Measurements from ENCODE around the gene EIF2S3.

DNA sequence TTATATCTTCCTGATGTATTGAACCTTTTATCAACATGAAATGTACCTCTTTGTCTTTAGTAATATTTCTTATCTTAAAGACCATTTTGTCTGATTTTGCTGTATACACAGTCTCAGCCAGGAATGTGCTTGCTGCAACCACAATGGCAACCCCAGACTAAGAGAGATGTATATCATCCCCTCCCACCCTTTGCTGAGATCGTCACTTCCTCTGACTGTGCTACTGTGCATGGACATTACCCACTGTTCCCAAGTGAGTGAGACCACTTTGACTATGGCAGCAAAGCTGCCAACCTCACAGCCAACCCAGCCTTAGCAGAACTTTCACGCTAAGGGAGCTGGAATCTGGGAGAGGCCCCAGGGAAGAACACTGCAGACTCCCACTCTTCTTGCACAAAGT lies 46.0 kb downstream of the EIF2S3 start:
- TF ChIP-seq POLR2AphosphoS5 (IDR thresholded peaks at IDR 0.05; ENCODE audit: low read depth, low read length) (no peak), JUND (IDR thresholded peaks at IDR 0.05; ENCODE audit: low read length) (no peak), PHF8 (conservative IDR thresholded peaks at IDR 0.05; ENCODE audit: low read depth, low read length) (no peak), EP300 (IDR thresholded peaks at IDR 0.05; ENCODE audit: borderline replicate concordance in 1 of 2, low read depth in 2 of 2, low read length in 2 of 2) (no peak), POLR2A (IDR thresholded peaks at IDR 0.05; ENCODE audit: control extremely low read depth in 1 of 2, low read depth in 2 of 2, low read length in 2 of 2) (no peak)
- TF ChIP-seq, protein P1, sequence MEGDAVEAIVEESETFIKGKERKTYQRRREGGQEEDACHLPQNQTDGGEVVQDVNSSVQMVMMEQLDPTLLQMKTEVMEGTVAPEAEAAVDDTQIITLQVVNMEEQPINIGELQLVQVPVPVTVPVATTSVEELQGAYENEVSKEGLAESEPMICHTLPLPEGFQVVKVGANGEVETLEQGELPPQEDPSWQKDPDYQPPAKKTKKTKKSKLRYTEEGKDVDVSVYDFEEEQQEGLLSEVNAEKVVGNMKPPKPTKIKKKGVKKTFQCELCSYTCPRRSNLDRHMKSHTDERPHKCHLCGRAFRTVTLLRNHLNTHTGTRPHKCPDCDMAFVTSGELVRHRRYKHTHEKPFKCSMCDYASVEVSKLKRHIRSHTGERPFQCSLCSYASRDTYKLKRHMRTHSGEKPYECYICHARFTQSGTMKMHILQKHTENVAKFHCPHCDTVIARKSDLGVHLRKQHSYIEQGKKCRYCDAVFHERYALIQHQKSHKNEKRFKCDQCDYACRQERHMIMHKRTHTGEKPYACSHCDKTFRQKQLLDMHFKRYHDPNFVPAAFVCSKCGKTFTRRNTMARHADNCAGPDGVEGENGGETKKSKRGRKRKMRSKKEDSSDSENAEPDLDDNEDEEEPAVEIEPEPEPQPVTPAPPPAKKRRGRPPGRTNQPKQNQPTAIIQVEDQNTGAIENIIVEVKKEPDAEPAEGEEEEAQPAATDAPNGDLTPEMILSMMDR (IDR thresholded peaks at IDR 0.05; ENCODE audit: control extremely low read depth in 1 of 3, insufficient read depth in 1 of 3, low read depth in 1 of 3, low read length in 3 of 3) = no peak

Data from H1 (cell line).